HG03520 (cell line): Measurements from ENCODE around the gene FAM117B.
A peak's percentile ranks its signal among the peaks of the same experiment; 100 is the strongest.
"Not testable (repeated sequence)": the region's sequence is repeated elsewhere in the genome, so short reads cannot be mapped to it uniquely, and the experiment has no call there.

Source experiments
- ATAC-seq: cut with Tn5 transposase; IDR thresholded peaks from one replicate; pipeline ENCODE4 v1.9.1; 2021; ENCODE audit warnings: mild to moderate bottlenecking, moderate library complexity; ENCODE audit not compliant: unreplicated experiment

Gene FAM117B

DNA sequence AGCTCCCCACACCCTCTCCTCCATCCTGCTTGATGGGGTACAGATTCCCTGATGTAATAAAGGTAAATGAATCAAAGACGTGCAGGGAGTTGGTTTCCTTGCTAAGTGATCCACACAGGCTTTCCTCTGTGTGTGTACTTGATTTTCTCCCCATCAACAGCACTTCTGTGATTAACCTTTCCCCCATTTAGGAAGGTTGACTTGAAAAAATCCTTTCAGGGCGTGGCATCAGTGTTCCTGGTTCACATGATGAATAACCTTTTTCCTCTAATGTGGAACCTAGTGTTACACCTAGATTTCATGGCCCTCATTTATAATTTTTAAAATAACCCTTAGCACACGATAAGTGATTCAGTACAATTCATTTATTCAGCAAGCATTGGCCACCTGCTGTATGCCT is 121.8 kb downstream of the FAM117B start:
- no peak for ATAC-seq

DNA sequence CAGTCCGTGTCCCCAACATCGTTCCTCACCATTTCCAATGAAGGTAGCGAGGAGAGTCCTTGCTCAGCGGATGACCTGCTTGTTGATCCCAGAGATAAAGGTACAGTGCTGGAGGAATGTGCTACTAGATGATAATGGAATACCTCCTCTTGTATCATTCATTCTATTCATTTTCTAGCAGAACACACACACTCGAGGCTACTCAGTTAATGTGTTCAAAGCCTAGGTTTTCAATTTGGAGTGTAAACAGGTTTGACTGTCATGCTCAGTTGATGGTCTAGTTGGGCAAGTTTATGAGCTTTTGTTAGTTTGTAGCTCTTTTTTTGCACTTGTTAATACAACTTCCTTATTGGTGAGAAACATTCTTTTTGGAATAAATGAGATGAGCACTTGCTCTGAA is 122.6 kb downstream of the FAM117B start:
- no peak for ATAC-seq

DNA sequence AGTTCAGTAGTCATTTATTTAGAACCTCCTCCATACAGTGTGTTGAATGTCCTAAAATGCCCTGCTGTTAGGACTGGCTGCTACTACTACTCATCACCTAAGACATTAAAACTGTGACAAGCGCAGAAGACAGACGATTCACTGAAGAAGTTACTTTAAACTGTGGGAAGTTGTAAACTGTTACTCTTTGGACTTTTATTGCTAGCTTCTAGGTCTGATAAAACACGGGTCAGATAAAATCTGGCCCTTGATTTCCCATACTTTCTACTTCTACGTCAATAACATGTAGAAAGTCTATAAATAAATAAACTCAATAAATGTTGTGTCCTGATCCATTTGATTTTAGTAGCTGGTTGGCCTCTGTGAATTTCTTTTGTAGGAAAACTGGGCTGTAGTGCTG is 123.4 kb downstream of the FAM117B start:
- no peak for ATAC-seq

DNA sequence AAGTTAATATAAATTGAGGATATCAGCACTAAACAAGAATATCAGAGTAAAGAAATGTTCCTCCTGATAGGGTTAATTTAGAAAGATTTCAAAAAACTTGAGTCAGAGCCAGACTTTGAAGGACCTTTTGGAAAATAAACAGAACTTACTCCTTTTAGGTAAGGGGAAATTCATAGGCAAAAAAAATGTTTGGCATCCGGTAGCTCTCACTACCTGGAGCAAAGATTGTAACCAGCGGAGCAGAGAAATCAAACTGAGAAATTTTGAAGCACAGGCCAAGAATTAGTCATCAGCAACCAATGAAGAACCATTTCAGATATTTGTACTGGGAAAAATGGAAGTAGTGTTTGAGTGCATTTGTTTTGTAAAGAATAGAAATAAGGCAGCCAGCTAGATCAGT is 123.8 kb downstream of the FAM117B start:
- ATAC-seq, result no peak

DNA sequence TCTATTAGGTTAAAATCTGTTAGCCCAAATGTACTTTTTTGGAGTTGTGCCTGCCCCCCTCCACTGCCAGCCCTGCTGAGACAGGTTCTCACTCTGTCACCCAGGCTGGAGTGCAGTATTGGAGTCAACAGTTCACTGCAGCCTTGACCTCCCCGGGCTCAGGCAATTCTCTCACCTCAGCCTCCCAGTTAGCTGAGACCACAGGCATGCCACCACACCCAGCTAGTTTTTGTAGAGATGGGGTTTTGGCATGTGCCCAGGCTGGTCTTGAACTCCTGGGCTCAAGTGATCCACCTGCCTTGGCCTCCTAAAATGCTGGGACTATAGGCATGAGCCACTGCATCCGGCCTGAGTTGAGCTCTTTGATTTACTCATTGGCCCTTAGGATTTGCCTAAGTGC is 126.1 kb downstream of the FAM117B start:
- ATAC-seq, result no peak

DNA sequence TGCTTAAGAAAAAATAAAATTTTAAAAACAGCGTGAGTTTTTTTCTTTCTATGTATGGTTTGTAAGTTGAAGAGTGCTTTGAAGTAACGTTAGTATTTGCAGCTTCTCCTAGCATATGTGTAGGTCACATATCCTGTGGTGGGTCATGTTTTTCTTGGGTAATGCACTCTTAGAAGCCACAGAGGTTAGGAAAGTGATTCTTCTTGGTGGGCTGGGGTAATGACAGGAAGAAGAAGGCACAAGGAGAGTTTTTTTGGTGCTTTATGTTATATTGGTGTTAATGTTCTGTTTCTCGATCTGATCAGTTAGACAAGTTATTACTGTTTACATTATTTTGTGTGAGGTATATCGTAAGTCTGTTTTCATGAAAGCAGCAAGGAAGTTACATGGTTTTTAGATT is 127.8 kb downstream of the FAM117B start:
- no peak for ATAC-seq

DNA sequence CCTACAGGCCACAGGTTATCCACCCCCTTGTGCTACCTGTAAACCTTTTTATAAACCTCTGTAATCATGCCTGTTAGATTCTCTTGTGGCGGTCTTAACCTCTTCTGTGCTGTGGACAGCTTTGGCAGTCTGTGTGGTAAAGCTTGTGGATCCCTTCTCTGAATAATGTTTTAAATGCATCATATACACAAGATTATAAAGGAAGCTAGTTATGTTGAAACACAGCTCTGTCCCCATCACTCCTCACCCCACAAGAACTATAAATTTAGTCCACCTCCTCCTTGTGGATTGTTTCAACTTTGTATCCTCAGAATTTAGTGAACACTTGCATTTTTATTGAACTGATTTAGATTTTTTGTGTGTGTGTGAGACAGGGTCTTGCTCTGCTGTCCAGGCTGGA is 129.1 kb downstream of the FAM117B start:
- no peak for ATAC-seq

DNA sequence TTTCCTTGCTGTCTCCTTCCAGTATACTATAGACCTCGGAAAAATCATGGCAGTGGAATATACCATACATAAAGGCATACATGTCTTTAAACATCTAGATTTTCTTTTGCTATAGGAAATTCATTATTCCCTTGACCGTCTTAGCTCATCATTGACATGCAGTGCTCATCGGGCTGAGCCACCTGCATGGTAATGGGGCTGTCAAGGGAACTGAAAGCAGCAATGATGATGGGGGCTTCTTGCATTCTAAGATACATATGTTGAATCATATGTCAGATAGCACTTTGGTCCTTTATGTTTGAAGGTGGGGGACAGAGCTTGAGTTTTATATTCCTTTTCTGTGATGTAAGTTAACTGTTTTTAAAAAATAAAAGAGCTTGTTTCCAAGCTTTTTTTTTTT is 130.2 kb downstream of the FAM117B start:
- no peak for ATAC-seq

DNA sequence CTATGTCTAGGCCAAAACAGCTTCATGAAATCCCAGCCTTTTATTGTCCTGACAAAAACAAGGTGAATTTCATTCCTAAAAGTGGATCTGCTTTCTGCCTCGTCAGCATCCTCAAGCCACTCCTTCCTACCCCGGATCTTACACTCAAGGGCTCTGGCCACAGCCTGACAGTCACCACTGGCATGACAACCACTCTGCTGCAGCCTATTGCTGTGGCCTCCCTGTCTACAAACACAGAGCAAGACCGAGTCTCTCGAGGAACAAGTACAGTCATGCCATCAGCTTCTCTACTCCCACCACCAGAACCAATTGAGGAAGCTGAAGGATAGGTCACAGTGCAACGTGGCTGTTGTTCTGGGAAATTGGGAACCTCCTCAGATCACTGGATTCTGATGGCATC is 130.7 kb downstream of the FAM117B start:
- no peak for ATAC-seq

DNA sequence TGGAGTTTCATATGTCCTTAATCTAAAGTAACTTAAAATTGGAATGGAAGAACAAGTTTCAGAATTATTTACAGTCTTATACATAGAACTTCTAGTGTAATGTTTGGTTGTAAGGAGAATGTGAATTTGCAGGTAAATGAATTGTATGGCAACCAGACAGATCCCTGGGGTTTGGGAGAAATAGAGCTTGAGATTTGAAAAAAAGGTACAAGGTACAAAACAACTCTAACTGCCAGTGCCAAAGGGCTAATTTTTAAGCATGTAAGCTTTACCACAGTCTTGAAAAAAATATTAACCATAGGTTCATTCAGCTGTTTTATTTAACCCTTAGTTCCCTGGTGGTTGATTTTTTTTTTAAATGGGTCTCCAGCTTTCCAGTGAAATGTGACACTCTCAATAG is 133.5 kb downstream of the FAM117B start:
- no peak for ATAC-seq

DNA sequence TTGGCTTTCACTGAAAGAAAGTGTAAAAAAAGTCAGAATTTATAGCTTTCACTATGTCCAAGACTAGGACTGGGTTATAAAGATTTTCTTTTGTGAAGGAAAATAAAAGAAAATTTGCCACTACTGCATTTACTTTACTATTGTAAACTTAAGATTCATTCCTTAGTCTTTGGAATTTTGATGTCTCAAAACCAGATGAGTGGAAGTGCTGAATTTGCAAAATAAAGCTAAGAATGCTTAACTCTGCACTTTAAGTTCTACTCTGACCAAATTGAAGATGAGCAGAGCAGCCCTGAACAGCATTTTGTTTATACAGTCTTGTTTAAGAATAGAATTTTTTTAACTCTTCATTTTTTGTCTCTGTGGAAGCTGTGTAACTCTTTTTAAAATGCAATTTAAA is 134.4 kb downstream of the FAM117B start:
- no peak for ATAC-seq

DNA sequence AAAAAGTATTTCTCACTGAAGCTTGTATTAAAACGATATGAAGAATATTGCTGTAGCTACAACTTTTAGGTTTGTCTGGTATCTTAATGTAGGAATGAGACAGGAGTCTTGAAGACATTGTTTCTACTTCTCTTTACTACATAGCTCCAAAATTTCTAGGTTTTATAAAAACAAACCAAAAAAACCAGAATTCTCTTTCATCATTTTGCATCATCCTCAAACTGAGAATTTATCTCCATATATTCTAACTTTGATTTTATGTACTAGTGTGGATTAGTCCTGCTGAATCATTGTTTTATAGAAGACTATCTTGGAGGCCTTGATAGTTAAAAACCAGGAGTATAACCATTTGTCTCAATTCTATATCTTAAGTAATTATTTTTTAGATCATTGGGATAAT is 136.6 kb downstream of the FAM117B start:
- no peak for ATAC-seq

DNA sequence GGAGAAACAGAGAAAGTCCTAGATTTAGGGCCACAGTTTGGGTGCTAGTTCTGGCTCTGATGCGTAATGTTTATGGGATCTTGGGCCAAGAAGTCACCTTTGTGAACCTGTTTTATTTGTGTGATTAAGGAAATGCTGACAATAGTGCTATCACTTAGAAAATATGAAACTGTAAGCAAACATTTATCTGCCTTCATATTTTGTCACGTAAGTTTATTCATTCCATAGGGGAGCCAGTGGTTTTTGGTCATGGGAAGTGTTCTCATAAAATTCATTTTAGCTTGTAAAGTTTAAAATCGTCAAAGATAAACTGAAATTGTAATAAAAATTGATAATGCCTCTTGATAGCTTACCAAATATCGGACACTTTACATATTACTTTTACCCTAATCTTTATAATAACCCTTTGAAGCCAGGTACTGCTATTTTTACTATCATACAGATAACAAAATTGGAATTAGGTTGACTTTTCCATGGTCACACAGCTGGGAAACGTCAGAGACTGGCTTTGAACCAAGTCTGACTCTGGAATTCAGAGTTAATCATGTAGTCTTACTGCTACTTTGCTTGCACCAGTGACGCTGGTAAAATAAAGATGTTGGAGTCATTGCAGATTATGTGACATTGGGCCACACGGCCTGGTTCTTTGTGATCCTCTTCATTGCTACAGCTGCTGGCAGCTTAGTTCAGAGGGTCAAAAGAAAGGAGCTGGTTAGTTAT is 137.1 kb downstream of the FAM117B start:
- no peak for ATAC-seq

DNA sequence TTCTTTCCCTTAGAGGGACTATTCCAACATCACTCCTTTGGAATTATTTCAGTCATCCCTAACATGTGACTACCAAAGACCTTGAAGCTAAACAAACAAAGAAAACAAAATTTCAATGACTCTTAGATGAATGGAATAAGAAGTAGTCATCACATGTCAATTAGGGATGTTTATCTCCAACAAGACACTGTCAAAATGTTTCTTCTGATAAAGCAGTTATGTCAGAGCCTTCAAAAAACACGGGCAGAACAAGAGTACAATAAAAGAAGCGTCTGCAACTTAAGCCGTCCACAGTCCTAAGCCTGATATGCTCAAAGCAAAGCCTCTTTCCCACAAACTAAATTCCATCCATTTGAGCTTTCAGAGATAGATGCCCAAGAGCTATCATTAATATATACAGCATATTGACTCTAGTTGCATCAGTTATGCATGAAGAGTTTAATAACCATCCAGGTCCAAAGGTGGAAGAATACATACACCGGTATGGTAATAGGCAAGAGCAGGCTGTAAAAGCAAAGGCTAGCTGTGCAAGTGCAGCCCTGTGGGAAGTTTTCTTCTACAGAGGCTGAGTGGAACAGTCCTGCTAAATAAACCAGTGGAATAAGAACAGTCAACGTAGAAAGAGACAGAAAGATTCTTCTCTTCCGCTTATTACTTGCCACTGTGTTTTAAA is 138.7 kb downstream of the FAM117B start:
- ATAC-seq, result no peak

DNA sequence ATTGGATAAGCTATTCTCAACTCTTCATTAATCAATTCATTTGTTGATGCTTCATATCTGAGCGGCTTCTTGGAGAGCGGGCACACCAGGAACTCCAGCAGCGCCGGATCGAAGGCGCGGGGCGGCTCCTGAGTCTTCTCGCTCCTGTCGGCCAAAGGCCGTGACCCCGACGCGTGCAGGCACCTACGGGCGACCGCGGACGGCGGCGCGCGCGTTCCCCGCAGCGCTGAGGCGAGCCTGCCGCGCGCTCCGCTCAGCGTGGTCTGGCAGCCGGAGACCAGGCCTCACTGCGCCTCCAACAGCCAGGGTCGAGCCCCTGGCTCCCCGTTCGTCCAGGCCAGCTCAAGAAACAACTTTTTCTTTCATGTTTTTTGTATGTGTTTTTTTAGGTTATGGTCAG is 139.3 kb downstream of the FAM117B start:
- no peak for ATAC-seq

DNA sequence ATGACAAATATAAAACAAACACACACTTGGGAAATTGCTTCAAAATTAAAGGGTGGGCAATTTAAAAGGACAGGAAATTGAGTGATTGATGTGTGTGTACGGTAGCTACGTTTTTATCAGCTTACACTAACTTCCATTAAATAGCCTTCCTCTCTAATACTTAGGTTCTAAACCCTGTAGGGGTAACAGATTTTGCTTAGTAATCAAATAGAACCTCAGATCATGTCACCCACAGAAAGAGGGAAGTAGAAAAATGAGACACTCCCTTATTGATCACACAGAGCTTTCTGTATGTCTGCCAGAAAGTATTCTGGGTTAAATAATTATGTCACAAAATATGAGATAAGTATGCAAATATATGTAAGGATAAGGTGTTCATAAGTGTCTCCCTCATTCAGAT is 143.4 kb downstream of the FAM117B start:
- no peak for ATAC-seq

DNA sequence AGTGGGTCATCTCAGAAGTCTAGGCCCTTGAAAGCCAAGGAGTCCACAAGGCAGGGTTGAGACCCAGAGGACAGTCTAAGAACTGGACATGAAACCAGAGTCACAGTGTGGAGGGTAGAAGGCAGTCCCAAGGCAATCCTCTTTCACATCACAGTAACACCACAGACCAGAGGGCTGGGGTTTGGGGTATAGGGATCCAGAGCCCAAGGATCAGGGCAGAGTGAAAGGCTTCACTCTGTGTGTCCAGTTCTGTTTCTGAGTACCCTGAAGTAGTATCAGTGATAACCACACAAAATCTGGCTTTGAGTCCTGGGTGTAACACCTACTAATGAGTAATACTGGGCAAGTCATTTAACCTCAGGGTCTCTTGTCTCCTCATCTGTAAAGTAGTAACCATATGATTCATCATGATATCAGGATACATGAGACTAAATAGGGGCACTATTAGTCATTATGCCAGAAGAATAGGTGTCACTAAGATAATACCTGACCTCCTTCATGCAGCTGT is 145.8 kb downstream of the FAM117B start:
- ATAC-seq, result peak; percentile 93

DNA sequence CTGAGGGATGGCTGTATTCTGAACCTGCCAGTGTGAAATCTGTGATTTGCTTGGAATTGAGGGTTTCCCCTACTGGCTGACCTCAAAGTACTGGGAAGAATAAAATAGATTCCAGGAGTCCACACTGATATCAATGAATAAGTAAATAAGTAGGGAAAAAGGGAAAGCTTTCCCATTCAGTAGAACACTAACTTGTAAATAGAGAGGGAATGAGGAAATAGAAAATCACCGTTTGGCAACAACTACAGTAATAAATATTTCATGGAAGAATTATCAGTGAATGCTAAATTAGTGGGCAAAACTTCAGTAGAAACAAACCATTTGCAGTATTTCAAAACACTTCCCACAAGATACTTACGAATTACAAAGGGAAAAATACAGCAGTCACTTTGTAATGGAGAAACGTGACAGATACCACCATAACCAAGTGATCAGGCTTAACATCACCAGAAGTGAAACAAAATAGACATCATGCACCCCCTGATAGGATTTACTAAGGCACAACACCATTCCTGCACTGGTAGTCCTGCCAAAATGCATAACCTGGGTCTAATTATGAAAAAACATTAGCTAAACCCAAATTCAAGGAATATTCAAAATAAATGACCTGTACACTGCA is 148.3 kb downstream of the FAM117B start:
- no peak for ATAC-seq

DNA sequence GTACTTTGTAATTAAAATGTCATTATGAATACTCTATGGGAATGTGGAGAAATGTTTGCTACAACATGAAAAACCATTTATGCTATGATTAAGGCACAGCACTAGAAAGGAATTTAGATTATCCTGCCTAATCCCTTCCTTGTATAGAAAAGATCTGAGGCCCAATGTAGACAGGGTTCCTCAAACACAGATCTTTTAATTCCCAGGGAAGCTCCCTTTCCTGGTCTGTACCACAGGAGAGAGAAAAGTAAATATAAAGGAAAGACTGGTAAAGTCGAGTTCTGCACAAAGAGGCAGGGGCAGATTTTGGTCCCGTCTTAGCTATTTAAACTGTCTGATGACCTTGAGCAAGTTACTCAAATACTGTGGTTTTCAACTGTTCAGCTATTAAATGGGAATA is 152.1 kb downstream of the FAM117B start:
- no peak for ATAC-seq

DNA sequence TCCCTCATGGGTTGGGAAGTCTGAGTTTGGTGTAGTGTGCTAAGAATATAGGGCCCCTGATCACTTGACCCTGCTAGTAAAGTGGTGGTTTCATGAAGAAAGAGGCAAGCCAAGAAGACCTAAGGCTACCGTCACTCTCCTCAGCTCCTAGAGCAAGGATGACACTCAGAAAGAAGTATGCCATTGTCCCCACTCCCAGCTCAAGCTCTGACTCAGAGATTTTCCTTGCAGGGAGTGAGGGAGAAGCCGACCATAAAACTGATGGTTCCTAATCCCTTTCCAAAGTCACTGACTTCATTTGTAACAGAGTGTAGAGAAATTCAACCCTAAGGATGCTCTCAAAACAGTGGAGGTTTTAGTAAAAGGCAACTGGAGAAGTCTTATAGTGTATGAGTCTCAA is 155.9 kb downstream of the FAM117B start:
- no peak for ATAC-seq

DNA sequence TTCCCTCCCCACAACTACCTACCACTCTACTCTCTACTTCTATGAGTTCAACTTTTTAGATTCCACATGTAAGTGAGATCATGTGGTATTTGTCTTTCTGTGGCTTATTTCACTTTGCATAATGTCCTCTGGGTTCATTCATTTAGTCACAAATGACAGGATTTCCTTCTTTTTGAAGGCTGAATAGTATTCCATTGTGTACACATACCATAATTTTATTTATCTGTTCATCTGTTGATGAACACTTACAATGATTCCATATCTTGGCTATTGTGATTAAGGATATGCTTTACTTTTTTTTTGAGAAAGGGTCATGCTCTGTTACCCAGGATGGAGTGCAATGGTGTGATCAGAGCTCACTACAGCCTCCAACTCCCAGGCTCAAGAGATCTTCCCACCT is 163.2 kb downstream of the FAM117B start:
- no peak for ATAC-seq

DNA sequence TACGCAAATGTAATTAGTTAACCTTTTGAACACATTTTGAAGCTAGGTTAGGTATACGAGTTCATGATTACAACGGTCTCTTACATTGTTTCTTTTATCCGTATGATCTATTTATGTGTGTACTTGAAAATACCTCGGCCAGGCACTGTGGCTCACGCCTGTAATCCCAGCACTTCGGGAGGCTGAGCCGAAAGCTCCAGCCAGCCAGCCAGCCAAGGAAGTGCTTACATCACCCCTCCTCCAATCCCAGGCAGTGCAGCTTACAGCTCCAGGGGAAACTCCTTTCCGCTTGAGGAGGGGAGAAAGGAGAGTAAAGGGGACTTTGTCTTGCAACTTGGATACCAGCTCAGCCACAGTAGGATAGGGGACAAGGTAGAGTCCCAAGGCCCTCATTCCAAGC is 171.1 kb downstream of the FAM117B start:
- ATAC-seq, result not testable (repeated sequence)
